Activated B cell treated with CpG ODN at 0.5 μM for 24 hours (primary cell): ENCODE measurements around the gene ING5. TPM values are rescaled to one million over a fixed set of nuclear protein-coding genes. Genes with fewer than 3 reads are reported as not detected.
"Not testable (repeated sequence)": the region's sequence is repeated elsewhere in the genome, so short reads cannot be mapped to it uniquely, and the experiment has no call there.

Experiments
- ATAC-seq: fragments of 200-7000 bp; cut with Tn5 transposase; one replicate; pipeline ENCODE4 v1.10.0; 2021; ENCODE audit warnings: low read depth, mild to moderate bottlenecking, moderate library complexity
- CTCF ChIA-PET: fragments of 350-600 bp; sonication (Branson Sonifier 250); formaldehyde crosslinking; loops from one replicate; lab custom pipeline; 2021; ENCODE audit warnings: antibody characterized with exemption; lab: Charles Lee
- POLR2A ChIA-PET: fragments of 350-600 bp; sonication (Branson Sonifier 250); formaldehyde crosslinking; loops from one replicate; lab custom pipeline; 2021; ENCODE audit warnings: antibody characterized with exemption; lab: Charles Lee
- DNase-seq: peaks from one replicate; pipeline ENCODE4 v3.0.0; 2022
- H3K27ac Mint-ChIP-seq: one replicate; pipeline ENCODE4 v1.8.0; 2020; ENCODE audit warnings: mixed read lengths
- H3K27me3 Mint-ChIP-seq: one replicate; pipeline ENCODE4 v1.8.0; 2021; ENCODE audit warnings: mixed read lengths
- H3K36me3 Mint-ChIP-seq: one replicate; pipeline ENCODE4 v1.8.0; 2021; ENCODE audit warnings: low read depth, mixed read lengths
- H3K4me1 Mint-ChIP-seq: one replicate; pipeline ENCODE4 v1.8.0; 2021; ENCODE audit warnings: mixed read lengths
- H3K4me3 Mint-ChIP-seq: one replicate; pipeline ENCODE4 v1.8.0; 2020; ENCODE audit warnings: mild to moderate bottlenecking, mixed read lengths
- H3K9me3 Mint-ChIP-seq: one replicate; pipeline ENCODE4 v1.8.0; 2020; ENCODE audit warnings: mixed read lengths
- CTCF ChIP-seq: fragments of 200-600 bp; IDR thresholded peaks from one replicate; pipeline ENCODE4 v1.8.0; 2022; ENCODE audit warnings: antibody characterized with exemption, mild to moderate bottlenecking
- intact Hi-C: fragments of 100-400 bp; cut with micrococcal nuclease; formaldehyde crosslinking; loops from one replicate; pipeline ENCODE4 v1.15.1; 2024
- total RNA-seq: library from RNA; stranded (reverse); gene quantifications from 2 replicates; pipeline ENCODE4 v1.2.3, GENCODE V29; 2022

ING5 gene
- total RNA-seq, 1 donor from 2014 or later = 61.1 TPM

- Mint-ChIP-seq H3K36me3 (peaks cover 58% of the 10 kb centered on the region), H3K4me1 (no peaks in the 10 kb centered on the region), H3K27me3 (no peaks in the 10 kb centered on the region), H3K27ac (no peak overlapping the region), H3K4me3 (no peak overlapping the region), H3K9me3 (no peaks in the 10 kb centered on the region)
- ChIA-PET CTCF (no interaction called here), POLR2A (no interaction called here)
- DNase-seq (no peak), ATAC-seq (no peak)
- intact Hi-C loops = no loop called here
- TF ChIP-seq CTCF = no peak
Observed at GRCh38 chr2:241753493-241753892, 51.7 kb downstream of the ING5 start.

DNA sequence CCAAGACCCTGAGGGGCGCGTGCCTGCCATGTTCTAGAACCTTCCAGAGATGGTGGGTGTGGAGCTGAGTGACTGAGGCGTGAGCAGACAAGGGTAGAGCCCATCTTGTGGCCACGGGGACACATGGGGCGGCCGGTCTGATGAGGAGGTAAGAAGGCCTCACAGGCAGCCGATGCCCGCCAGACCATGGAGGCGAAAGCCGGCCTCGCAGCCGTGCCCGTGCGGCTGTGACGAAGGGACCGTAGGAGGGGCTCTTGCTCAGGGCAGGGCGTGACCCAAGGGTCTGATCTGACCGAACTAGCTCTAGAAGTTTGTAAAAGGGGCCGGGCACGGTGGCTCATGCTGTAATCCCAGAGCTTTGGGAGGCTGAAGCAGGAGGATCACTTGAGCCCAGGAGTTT lies 52.2 kb downstream of the ING5 start:
- no peaks in the 10 kb centered on the region for H3K27me3 Mint-ChIP-seq

GRCh38 chr2:241755166-241755565 lies 53.3 kb downstream of the ING5 start:
- CTCF ChIA-PET = no interaction called here
- Mint-ChIP-seq H3K9me3 (no peaks in the 10 kb centered on the region), H3K4me3 (no peak overlapping the region), H3K36me3 (peaks cover 57% of the 10 kb centered on the region), H3K27ac (no peak overlapping the region), H3K4me1 (no peaks in the 10 kb centered on the region), H3K27me3 (no peaks in the 10 kb centered on the region)
- DNase-seq = no peak
- intact Hi-C loops = no loop called here
- no peak for ATAC-seq
- POLR2A ChIA-PET = no interaction called here
- no peak for TF ChIP-seq CTCF

More for the DNA sequence above, 52.2 kb downstream of the ING5 start:
- no peak for TF ChIP-seq CTCF
- H3K4me3 Mint-ChIP-seq = no peak overlapping the region
- no peak for DNase-seq
- ChIA-PET CTCF (no interaction called here), POLR2A (no interaction called here)
- ATAC-seq = no peak
- H3K9me3 Mint-ChIP-seq = no peaks in the 10 kb centered on the region
- intact Hi-C loops = no loop called here
- H3K36me3 Mint-ChIP-seq = peaks cover 57% of the 10 kb centered on the region
- H3K27ac Mint-ChIP-seq = no peak overlapping the region
- no peaks in the 10 kb centered on the region for H3K4me1 Mint-ChIP-seq

DNA sequence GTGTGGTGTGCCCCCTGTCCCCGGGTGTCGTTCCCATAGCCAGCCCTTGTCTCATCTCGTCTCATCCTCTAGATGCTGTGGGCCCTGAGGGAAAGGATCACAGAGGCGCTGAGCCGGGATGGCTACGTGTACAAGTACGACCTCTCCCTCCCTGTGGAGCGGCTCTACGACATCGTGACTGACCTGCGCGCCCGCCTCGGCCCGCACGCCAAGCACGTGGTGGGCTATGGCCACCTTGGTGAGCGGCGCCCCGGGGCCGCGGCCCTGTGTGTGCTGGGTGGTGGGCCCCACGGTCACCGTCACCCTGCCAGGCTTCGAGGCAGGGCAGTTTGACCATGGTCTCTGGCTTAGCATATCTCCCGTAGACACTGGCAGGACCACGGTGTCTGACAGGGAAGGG lies 53.9 kb downstream of the ING5 start:
- H3K4me3 Mint-ChIP-seq = no peak overlapping the region
- no peak overlapping the region for H3K27ac Mint-ChIP-seq
- ATAC-seq (no peak), DNase-seq (no peak)
- H3K36me3 Mint-ChIP-seq = peaks cover 57% of the 10 kb centered on the region
- intact Hi-C loops = no loop called here
- POLR2A ChIA-PET = no interaction called here
- H3K27me3 Mint-ChIP-seq = no peaks in the 10 kb centered on the region
- H3K9me3 Mint-ChIP-seq = peaks cover 2% of the 10 kb centered on the region
- H3K4me1 Mint-ChIP-seq = no peaks in the 10 kb centered on the region
- CTCF ChIA-PET = no interaction called here
- TF ChIP-seq CTCF = no peak

- Mint-ChIP-seq H3K36me3 (peaks cover 47% of the 10 kb centered on the region), H3K4me3 (no peak overlapping the region), H3K4me1 (no peaks in the 10 kb centered on the region), H3K9me3 (peaks cover 3% of the 10 kb centered on the region), H3K27ac (no peak overlapping the region), H3K27me3 (no peaks in the 10 kb centered on the region)
- CTCF ChIA-PET = no interaction called here
- POLR2A ChIA-PET = interaction anchor here (0.6 kb wide), 1 partner anchor 85 kb away, joined by 3 read pairs; no protein-coding TSS in a partner anchor
- TF ChIP-seq CTCF = no peak
- intact Hi-C loops = no loop called here
- ATAC-seq = no peak
- no peak for DNase-seq
Observed at GRCh38 chr2:241759067-241759807, 57.4 kb downstream of the ING5 start.

GRCh38 chr2:241759893-241760292 lies 58.1 kb downstream of the ING5 start:
- H3K27ac Mint-ChIP-seq = peak overlapping the region; percentile 8

More at GRCh38 chr2:241759893-241760292, 58.1 kb downstream of the ING5 start:
- DNase-seq, POLR2A ChIA-PET, intact Hi-C loops, H3K4me3 Mint-ChIP-seq, ATAC-seq, H3K9me3 Mint-ChIP-seq, H3K4me1 Mint-ChIP-seq, CTCF ChIA-PET, H3K27me3 Mint-ChIP-seq: not testable (repeated sequence)
- H3K36me3 Mint-ChIP-seq = peaks cover 43% of the 10 kb centered on the region
